ENCODE measurements around the gene PITPNM3. TPM values are rescaled to one million over a fixed set of nuclear protein-coding genes. Genes with fewer than 3 reads are reported as not detected.
"Not testable (repeated sequence)": the region's sequence is repeated elsewhere in the genome, so short reads cannot be mapped to it uniquely, and the experiment has no call there.

Gene PITPNM3
- total RNA-seq, 1 donor from 2014 or later = 8.6 TPM

DNA sequence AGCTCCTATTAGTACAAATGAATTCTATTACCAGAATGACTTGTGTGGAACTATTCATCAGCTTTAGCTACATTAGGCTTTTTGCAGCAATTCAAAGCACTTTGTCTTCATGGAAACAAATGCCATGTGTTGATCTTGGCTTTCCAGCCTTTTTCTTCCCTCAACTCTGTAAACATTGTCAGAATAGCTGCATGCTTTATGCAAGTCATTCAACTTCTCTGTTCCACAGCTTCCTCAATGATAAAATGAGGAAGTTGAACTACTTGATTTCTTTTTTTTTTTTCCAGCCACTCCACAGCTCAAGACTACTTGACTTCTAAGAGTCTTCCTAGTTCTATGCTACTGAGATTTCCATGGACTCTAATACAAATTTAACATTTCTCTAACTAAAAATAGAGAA lies 43.0 kb upstream of the PITPNM3 start:
- no peaks in the 10 kb centered on the region for H3K27me3 ChIP-seq
- H3K27ac ChIP-seq = no peak overlapping the region
- TF ChIP-seq POLR2AphosphoS5 (IDR thresholded peaks at IDR 0.05; ENCODE audit: insufficient read depth in 1 of 2, low read depth in 1 of 2) (no peak), POLR2A (IDR thresholded peaks at IDR 0.05) (no peak)
- TF ChIP-seq, protein P1, sequence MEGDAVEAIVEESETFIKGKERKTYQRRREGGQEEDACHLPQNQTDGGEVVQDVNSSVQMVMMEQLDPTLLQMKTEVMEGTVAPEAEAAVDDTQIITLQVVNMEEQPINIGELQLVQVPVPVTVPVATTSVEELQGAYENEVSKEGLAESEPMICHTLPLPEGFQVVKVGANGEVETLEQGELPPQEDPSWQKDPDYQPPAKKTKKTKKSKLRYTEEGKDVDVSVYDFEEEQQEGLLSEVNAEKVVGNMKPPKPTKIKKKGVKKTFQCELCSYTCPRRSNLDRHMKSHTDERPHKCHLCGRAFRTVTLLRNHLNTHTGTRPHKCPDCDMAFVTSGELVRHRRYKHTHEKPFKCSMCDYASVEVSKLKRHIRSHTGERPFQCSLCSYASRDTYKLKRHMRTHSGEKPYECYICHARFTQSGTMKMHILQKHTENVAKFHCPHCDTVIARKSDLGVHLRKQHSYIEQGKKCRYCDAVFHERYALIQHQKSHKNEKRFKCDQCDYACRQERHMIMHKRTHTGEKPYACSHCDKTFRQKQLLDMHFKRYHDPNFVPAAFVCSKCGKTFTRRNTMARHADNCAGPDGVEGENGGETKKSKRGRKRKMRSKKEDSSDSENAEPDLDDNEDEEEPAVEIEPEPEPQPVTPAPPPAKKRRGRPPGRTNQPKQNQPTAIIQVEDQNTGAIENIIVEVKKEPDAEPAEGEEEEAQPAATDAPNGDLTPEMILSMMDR (IDR thresholded peaks at IDR 0.05) = no peak
- no peak overlapping the region for H3K4me3 ChIP-seq
- peaks cover 3 to 40% of the 10 kb centered on the region in 2 donors for H3K36me3 ChIP-seq
- intact Hi-C loops (cut with DNase I) = no loop called here
- DNase-seq (ENCODE audit: extremely low spot score in 2 of 2) = no peak
- H3K4me1 ChIP-seq = peaks cover 6% of the 10 kb centered on the region
- H3K9me3 ChIP-seq = no peaks in the 10 kb centered on the region

- TF ChIP-seq, protein P1 (IDR thresholded peaks at IDR 0.05) = no peak
- no peak for TF ChIP-seq POLR2A (IDR thresholded peaks at IDR 0.05)
- no peak for TF ChIP-seq POLR2AphosphoS5 (IDR thresholded peaks at IDR 0.05; ENCODE audit: insufficient read depth in 1 of 2, low read depth in 1 of 2)
- no peak for DNase-seq (ENCODE audit: extremely low spot score in 2 of 2)
- H3K9me3 ChIP-seq = no peaks in the 10 kb centered on the region
- H3K4me1 ChIP-seq = peaks cover 6% of the 10 kb centered on the region
- peaks cover 3 to 57% of the 10 kb centered on the region in 2 donors for H3K36me3 ChIP-seq
- intact Hi-C loops (cut with DNase I) = no loop called here
- no peaks in the 10 kb centered on the region for H3K27me3 ChIP-seq
- H3K4me3 ChIP-seq = no peak overlapping the region
- no peak overlapping the region for H3K27ac ChIP-seq
These were observed 41.4 kb upstream of the PITPNM3 start for GRCh38 chr17:6597727-6598126.

GRCh38 chr17:6596941-6597340 lies 40.6 kb upstream of the PITPNM3 start:
- Histone ChIP-seq H3K4me3 (no peak overlapping the region), H3K27me3 (no peaks in the 10 kb centered on the region), H3K4me1 (peaks cover 6% of the 10 kb centered on the region), H3K36me3 (peaks cover 3 to 53% of the 10 kb centered on the region in 2 donors), H3K27ac (no peak overlapping the region), H3K9me3 (no peaks in the 10 kb centered on the region)
- DNase-seq (ENCODE audit: extremely low spot score in 2 of 2) = no peak
- no peak for TF ChIP-seq POLR2AphosphoS5 (IDR thresholded peaks at IDR 0.05; ENCODE audit: insufficient read depth in 1 of 2, low read depth in 1 of 2)
- TF ChIP-seq, protein P1 (IDR thresholded peaks at IDR 0.05) = no peak
- TF ChIP-seq POLR2A (IDR thresholded peaks at IDR 0.05) = no peak
- intact Hi-C loops (cut with DNase I) = no loop called here

- peaks cover 3 to 53% of the 10 kb centered on the region in 2 donors for H3K36me3 ChIP-seq
These were observed 40.2 kb upstream of the PITPNM3 start for GRCh38 chr17:6596511-6596910.

DNA sequence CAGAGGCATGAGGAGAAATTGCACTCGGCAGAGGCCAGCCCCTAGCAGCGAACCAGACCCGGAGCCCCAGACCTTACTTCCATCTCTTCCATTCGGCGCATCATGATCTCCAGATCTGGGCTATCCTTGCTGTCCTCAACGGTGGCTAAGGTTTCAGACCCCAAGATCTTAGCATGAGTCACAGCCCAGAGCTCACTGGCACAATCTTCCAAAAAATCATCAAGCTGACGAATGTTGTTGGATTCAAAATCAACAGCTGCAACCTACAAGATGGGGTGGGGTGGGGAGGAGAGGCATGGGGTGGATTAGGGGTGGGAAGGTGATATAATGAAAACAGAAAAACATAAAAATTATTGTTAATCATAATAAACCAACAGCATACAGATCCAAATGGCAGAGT lies 39.7 kb upstream of the PITPNM3 start:
- H3K4me1 ChIP-seq = peaks cover 6% of the 10 kb centered on the region
- no peak for TF ChIP-seq POLR2AphosphoS5 (IDR thresholded peaks at IDR 0.05; ENCODE audit: insufficient read depth in 1 of 2, low read depth in 1 of 2)
- TF ChIP-seq, protein P1 (IDR thresholded peaks at IDR 0.05) = no peak
- TF ChIP-seq POLR2A (IDR thresholded peaks at IDR 0.05) = no peak
- intact Hi-C loops (cut with DNase I) = no loop called here
- H3K9me3 ChIP-seq = no peaks in the 10 kb centered on the region
- H3K36me3 ChIP-seq = peaks cover 3 to 53% of the 10 kb centered on the region in 2 donors
- no peak for DNase-seq (ENCODE audit: extremely low spot score in 2 of 2)
- H3K27me3 ChIP-seq = no peaks in the 10 kb centered on the region
- no peak overlapping the region for H3K27ac ChIP-seq
- H3K4me3 ChIP-seq = no peak overlapping the region

More at GRCh38 chr17:6596511-6596910, 40.2 kb upstream of the PITPNM3 start:
- no peak overlapping the region for H3K4me3 ChIP-seq
- no peaks in the 10 kb centered on the region for H3K9me3 ChIP-seq
- intact Hi-C loops (cut with DNase I) = no loop called here
- TF ChIP-seq, protein P1 (IDR thresholded peaks at IDR 0.05) = no peak
- TF ChIP-seq POLR2A (IDR thresholded peaks at IDR 0.05) (no peak), POLR2AphosphoS5 (IDR thresholded peaks at IDR 0.05; ENCODE audit: insufficient read depth in 1 of 2, low read depth in 1 of 2) (no peak)
- no peak overlapping the region for H3K27ac ChIP-seq
- DNase-seq (ENCODE audit: extremely low spot score in 2 of 2) = no peak
- peaks cover 6% of the 10 kb centered on the region for H3K4me1 ChIP-seq
- no peaks in the 10 kb centered on the region for H3K27me3 ChIP-seq

DNA sequence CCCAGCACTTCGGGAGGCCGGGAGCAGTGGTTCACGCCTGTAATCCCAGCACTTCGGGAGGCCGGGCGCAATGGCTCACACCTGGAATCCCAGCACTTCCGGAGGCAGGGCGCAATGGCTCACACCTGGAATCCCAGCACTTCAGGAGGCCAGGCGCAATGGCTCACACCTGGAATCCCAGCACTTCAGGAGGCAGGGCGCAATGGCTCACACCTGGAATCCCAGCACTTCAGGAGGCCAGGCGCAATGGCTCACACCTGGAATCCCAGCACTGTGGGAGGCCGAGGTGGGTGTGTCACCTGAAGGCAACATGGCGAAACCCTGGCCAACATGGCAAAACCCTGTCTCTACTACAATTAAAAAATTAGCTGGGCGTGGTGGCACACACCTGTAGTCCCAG lies 37.0 kb upstream of the PITPNM3 start:
- H3K9me3 ChIP-seq; DNase-seq (ENCODE audit: extremely low spot score in 2 of 2); H3K4me1 ChIP-seq; H3K27me3 ChIP-seq; intact Hi-C loops (cut with DNase I); H3K27ac ChIP-seq; H3K4me3 ChIP-seq: not testable (repeated sequence)
- peaks cover 3 to 68% of the 10 kb centered on the region in 2 donors for H3K36me3 ChIP-seq
